GM21529 (cell line): ENCODE measurements around the gene SH3YL1.

Experiments used
- ATAC-seq: cut with Tn5 transposase; IDR thresholded peaks from one replicate; pipeline ENCODE4 v1.9.1; 2021; ENCODE audit not compliant: unreplicated experiment

Gene SH3YL1

DNA sequence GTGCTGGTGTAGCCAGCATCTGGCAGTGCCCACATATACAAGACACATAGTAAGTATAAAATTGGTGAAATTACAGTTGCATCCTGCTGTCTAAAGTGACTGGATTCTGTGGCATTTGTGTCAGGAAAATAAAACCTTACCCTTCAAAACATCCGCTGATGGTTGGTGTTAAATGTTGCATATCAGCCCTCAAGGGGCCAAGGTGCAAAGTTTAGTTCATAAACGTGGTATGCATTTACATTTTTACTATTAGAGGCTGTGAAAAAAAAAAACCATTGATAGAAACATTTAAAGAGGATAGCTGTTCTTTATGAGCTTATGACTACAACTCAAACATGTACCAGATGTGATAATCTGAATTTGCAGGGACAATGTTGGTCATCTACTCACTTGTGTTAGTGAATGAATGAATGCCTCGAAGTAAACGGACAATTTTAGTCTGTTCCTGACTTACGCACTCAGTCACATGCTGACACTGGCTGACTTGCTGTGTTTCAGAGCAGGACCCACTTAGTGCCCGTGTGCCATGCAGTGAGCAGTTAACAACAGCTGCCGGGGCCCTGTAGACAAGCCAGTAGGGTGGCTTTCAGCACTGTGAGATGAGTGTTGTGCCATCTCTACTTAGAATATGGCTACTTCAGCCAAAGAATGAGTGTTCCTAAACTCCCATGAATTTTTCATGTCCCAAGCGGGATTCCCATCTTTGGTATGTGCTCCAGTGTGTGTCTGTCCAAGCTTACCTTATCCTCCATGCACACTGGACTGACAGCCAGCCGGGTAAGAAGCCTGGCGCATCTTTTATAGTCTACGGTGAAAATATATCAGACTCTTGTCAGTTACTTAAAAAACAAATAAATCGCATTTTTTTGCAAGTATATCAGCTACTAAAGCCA lies 18.8 kb upstream of the SH3YL1 start:
- no peak for ATAC-seq

- ATAC-seq: no peak
Measured at GRCh38 chr2:281381-281780, 17.5 kb upstream of the SH3YL1 start.

GRCh38 chr2:280650-281110 lies 16.8 kb upstream of the SH3YL1 start:
- no peak for ATAC-seq

- no peak for ATAC-seq
Measured at GRCh38 chr2:279956-280649, 16.3 kb upstream of the SH3YL1 start.

DNA sequence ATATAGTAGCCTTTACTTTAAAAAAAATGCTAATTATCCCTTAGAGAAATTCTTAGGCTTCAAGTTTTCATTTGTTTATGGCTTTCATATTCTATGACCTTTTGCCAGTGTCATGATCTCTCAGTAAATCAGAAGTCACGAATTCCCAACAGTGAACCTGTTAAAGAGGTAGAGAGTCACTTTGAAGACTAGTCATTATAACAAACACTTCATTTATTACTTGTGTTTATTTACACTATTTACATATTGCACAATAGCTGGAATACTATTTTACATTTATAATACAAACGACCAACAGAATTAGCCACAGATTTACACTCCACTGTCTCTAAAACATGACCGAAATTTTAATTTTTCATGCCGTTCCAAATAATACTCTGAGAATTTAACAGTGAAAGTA lies 15.5 kb upstream of the SH3YL1 start:
- no peak for ATAC-seq

DNA sequence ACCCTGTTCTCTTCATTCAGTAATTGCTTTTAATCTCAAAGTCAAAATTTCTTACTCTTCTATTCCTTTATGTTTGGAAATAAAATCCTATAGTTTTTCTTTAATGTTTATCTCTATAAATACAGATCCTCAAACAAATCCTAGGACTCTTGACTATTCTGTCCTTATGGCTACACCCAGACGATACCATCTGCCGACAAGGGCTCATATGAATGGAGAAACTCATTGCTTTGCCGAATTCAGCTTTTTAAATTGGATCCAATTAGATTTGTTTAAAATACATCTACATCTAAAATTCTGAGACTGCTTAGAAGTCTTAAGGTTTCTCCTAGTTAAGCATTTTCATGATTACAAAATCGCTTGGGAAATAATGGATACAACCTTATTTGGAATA lies 15.1 kb upstream of the SH3YL1 start:
- no peak for ATAC-seq

GRCh38 chr2:278312-278926 lies 14.6 kb upstream of the SH3YL1 start:
- no peak for ATAC-seq

- peak; percentile 99 for ATAC-seq
Measured at GRCh38 chr2:275466-275865, 11.6 kb upstream of the SH3YL1 start.

- ATAC-seq: no peak
Measured at GRCh38 chr2:274503-274902, 10.7 kb upstream of the SH3YL1 start.

- ATAC-seq: no peak
Measured at GRCh38 chr2:273333-273732, 9.5 kb upstream of the SH3YL1 start.

DNA sequence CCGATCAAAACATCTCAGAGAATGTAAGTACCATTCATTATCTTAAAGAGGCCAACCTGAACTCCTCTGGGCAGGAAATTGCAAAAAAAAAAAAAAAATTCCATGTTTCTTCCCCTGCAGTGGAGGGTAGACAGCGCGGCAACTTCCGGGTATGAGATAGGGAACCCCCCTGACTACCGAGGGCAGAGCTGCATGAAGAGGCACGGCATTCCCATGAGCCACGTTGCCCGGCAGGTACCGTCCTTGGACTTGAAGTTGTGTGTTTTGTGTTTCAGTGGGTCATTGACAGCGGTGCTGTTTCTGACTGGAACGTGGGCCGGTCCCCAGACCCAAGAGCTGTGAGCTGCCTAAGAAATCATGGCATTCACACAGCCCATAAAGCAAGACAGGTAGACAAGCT lies 8.1 kb upstream of the SH3YL1 start:
- ATAC-seq: no peak

DNA sequence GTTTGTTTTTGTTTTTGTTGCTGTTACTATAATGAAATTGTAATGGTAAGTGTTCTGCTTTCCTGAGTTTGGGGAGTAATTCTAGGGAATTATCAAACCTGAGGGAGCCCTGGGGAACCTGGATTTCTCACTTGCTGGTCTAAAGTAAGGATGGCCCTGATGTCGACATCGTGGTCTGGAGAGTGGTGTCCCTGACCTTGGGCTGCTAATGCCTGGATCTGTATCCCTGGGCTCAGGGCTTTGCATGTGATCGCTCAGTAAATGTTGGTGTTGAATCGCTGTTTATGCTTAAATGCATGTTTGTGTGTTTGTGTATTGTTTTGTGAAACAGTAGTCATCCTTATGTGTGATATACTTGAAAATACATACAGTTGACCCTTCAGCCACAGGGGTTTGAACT lies 7.0 kb upstream of the SH3YL1 start:
- ATAC-seq: no peak

GRCh38 chr2:269356-270030 lies 5.7 kb upstream of the SH3YL1 start:
- no peak for ATAC-seq

DNA sequence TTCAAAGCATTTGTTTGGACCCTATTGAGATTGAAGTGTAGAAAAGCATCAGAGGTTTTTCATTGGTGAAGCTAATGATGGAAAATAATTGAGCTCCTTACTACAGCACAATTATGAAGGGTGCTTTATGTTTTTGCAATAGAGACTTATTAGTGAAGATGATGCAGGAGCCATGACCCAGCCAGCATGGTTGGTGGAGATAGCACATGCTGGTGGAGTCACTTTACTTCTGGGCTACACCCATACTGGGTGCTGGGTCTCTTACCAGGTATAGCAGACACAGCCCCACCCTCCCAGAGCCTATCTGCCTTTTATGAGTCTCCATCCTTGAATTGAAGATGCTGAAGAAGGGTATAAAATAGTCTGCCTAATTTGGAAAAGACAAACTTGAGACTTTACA lies 4.5 kb upstream of the SH3YL1 start:
- ATAC-seq: no peak

- peak; percentile 84 for ATAC-seq
Measured at GRCh38 chr2:264493-265468, 949 bp upstream of the SH3YL1 start, which contains the start of gene ACP1. ACP1 (plus strand) TSS chr2:264947; CDS start chr2:264965, 18 bp downstream.

DNA sequence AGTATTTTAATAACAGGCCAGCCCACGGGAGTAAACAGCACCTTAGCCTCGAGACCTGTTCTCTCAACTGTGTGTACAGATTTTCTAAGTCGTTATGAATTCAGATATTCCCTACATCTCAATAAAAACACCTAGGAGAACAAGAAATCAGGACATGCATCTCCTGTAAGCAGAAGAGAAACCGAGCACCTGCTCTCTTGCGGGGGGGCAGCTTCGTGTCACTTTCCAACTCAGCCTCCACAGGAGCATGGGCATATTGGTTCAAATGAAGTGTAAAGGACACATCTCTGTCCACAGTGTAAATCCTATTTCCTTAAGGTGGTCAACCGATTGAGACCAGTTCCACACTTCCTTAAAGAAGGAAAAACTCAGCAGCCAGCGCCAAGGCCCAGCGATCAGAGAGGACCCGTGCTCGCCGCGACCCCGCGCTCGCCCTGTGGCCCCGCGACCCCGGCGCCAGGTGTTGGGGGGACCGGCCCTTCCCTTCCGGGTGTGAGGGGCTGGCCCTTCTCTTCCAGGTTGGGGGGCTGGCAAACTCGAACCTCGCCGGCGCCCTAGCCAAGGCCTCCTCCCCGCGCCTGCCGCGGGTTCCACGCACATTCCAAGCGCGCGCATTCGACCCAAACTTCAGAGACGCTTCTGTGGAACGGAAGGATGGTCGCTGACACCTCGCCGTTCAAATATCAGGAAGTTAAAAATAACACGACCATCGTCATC lies 652 bp downstream of the SH3YL1 start:
- ATAC-seq: no peak

DNA sequence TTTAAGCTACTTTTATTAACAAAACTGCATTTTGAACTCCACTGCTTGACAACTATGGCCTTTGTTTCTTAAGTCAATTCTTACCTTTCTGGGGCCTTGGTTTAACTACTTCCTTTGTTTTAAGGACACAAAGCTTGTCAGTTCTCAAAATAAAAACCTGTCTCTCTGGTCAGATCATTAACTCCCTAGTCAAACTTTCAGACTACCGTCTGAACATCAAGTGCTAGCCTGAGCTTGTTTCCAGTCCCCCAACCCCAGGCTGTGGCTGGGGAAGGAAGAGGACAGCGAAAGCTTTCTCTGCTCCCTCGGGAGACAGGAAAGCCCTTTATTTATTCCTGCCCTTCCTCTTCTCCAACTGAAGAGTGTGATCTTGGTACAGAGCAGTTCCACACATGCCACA lies 1.7 kb downstream of the SH3YL1 start:
- no peak for ATAC-seq

DNA sequence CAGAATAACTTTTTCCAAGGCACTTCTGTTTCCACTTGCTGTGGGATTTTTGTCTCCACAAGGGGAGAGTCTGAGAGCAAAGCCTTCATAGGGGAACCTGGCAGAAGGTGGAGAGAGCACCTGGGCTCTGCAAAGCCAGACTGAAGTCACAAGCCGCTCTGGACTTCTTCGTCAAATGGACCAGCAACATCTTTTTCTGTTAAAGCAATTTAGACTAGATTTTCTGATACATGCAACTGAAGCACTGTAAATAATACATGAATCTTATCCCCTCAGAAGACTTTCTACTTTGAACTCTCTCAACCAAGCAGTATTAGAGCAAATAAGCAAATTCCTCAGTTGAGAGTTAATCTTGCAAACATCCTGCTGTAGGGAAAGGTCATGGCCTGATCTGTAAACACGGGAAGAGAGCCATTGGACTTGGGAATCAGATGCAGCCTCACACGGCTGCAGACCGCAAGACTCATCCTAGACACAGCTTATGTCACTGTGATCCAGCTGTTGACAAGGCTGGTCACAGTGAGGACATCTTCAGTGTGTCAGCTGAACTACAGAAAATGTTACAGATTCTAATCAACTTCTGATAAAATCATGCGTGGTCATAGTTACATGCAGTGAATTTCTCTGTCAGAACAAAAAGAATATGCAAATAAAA lies 3.2 kb downstream of the SH3YL1 start:
- ATAC-seq: no peak

DNA sequence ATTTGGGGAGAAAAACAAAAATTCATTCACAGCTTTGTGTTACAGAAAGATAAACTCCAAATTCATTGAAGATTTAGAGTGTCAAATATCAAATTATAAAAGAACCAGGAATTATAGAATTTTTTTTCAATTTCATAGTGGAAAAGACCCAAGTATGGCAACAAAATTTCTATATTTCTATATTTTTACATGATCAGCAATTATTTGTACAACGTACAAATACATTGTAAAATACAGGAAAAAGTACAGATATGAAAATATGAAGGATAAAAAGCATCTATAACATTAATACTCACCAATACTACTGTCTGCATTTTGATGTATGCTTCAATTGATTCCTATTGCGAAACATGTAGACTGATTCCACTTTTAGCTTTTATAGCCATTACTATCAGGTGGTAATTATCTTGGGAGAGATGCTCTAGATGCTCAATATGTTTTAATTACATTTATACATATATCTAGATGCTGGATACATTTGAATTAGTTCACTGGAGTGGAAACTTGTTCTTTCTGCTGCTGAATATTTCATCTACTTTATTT lies 4.0 kb downstream of the SH3YL1 start:
- no peak for ATAC-seq
